D721Med (cell line): ENCODE results near the gene SPACA4.

Experiments
- DNase-seq: peaks from one replicate; pipeline ENCODE4 v3.0.0; 2011; ENCODE audit warnings: low spot score; ENCODE audit not compliant: insufficient read length
- FAIRE-seq: peaks from 2 replicates; lab custom pipeline; 2011; peaks lifted over from hg19 to GRCh38; lab: Jason Lieb, UNC
- CTCF ChIP-seq: IDR thresholded peaks from 2 replicates; pipeline ENCODE4 v1.5.1; 2012; ENCODE audit warnings: mild to moderate bottlenecking, control low read depth; ENCODE audit not compliant: insufficient read depth; ENCODE audit errors: missing control alignments

The SPACA4 gene

GRCh38 chr19:48627201-48627864 is 20.8 kb downstream of the SPACA4 start:
- no peak for FAIRE-seq
- TF ChIP-seq CTCF, result no peak
- DNase-seq, result no peak

- no peak for TF ChIP-seq CTCF
- no peak for DNase-seq
- FAIRE-seq, result no peak
These were observed 21.3 kb downstream of the SPACA4 start for GRCh38 chr19:48627865-48628314.

- TF ChIP-seq CTCF, result no peak
- no peak for DNase-seq
- FAIRE-seq, result no peak
These were observed 22.1 kb downstream of the SPACA4 start for GRCh38 chr19:48628486-48629296.

GRCh38 chr19:48629297-48629598 is 22.7 kb downstream of the SPACA4 start:
- FAIRE-seq (no peak), DNase-seq (no peak)
- no peak for TF ChIP-seq CTCF

GRCh38 chr19:48629599-48630295 is 23.2 kb downstream of the SPACA4 start:
- FAIRE-seq, result no peak
- no peak for TF ChIP-seq CTCF
- DNase-seq, result no peak

- no peak for DNase-seq
- no peak for TF ChIP-seq CTCF
- FAIRE-seq, result no peak
These were observed 23.9 kb downstream of the SPACA4 start for GRCh38 chr19:48630296-48631063.
